ENCODE measurements around the gene ZNG1B. TPM values are rescaled to one million over a fixed set of nuclear protein-coding genes. Genes with fewer than 3 reads are reported as not detected.
"Not testable (repeated sequence)": the region's sequence is repeated elsewhere in the genome, so short reads cannot be mapped to it uniquely, and the experiment has no call there.

Gene ZNG1B
- total and polyA plus RNA-seq, 2 of the 13 experiments (the other 11 are each of a cell fraction or from before 2014, with no cell fraction given) = 33.8 to 72.2 TPM

DNA sequence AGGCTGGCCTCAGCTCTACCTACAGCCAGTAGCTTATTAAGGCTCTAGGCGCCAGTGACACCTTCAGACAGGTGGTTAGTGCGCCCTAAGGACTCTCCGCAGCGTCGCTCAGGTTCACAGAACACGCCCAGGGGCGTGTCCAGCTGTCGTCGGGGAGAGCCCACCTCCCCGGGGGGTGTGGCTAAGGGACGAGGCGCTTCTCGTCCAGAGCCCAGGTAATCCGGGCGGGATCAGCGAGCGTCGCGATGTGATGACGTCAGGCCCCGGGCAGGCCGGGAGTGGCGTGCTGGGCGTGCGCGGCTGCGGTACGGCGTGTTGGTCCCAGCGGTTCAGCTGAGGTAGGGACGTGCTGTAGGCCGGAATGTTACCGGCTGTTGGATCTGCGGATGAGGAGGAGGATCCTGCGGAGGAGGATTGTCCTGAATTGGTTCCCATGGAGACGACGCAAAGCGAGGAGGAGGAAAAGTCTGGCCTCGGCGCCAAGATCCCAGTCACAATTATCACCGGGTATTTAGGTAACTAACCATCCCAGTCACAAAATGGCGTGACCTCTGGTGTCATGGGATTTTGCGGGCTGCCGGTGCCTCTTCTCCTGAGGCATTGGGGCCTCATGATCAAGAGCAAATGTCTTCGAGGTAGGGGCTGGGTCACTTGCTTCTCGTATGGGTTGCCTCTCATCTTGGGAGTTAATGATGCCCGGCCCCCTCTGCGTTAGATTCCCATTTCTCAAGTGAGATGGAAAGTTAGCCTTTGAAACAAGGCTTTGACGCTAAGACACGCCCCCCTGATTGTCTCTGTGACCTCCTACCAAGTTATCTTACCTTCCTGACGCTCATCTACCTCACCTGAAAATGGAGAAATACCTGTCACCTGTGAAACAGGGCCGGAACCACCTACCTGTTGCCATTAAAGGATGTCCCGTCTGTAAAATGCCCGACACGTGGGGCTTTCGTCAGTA lies at the start of gene ZNG1B (continued):
- TF ChIP-seq ZFP90 (CRISPR knock-in tag; IDR thresholded peaks at IDR 0.05; ENCODE audit: borderline replicate concordance) (0 out of 2 replicates have a peak, but pooled peaks have one; percentile 40), HNRNPLL (IDR thresholded peaks at IDR 0.05; ENCODE audit: low read depth, low read length, poor library complexity, severe bottlenecking) (peak; percentile 57), TFAP4 (IDR thresholded peaks at IDR 0.05; ENCODE audit: borderline replicate concordance, low read depth) (peak; percentile 12; the same call in 1 of the 2 replicates), GABPA (CRISPR knock-in tag; IDR thresholded peaks at IDR 0.05; ENCODE audit: low read depth) (peak; percentile 34; the same call in 1 of the 2 replicates), RFX3 (CRISPR knock-in tag; IDR thresholded peaks at IDR 0.05) (peak; percentile 36; the same call in 1 of the 2 replicates), YEATS4 (CRISPR knock-in tag; IDR thresholded peaks at IDR 0.05; ENCODE audit: borderline replicate concordance) (0 out of 2 replicates have a peak, but pooled peaks have one; percentile 28), DMAP1 (CRISPR knock-in tag; IDR thresholded peaks at IDR 0.05) (peak; percentile 54; the same call in 1 of the 2 replicates), FOSL2 (CRISPR knock-in tag; IDR thresholded peaks at IDR 0.05) (peak; percentile 33; the same call in 1 of the 2 replicates), CREM (IDR thresholded peaks at IDR 0.05) (peak; percentile 74)
- TF ChIP-seq GABPA (IDR thresholded peaks at IDR 0.05; ENCODE audit: low read depth, low read length); CREM (CRISPR knock-in tag; IDR thresholded peaks at IDR 0.05): not testable (repeated sequence)
- TF ChIP-seq, protein P1, sequence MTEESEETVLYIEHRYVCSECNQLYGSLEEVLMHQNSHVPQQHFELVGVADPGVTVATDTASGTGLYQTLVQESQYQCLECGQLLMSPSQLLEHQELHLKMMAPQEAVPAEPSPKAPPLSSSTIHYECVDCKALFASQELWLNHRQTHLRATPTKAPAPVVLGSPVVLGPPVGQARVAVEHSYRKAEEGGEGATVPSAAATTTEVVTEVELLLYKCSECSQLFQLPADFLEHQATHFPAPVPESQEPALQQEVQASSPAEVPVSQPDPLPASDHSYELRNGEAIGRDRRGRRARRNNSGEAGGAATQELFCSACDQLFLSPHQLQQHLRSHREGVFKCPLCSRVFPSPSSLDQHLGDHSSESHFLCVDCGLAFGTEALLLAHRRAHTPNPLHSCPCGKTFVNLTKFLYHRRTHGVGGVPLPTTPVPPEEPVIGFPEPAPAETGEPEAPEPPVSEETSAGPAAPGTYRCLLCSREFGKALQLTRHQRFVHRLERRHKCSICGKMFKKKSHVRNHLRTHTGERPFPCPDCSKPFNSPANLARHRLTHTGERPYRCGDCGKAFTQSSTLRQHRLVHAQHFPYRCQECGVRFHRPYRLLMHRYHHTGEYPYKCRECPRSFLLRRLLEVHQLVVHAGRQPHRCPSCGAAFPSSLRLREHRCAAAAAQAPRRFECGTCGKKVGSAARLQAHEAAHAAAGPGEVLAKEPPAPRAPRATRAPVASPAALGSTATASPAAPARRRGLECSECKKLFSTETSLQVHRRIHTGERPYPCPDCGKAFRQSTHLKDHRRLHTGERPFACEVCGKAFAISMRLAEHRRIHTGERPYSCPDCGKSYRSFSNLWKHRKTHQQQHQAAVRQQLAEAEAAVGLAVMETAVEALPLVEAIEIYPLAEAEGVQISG (CRISPR knock-in tag; IDR thresholded peaks at IDR 0.05) = peak; percentile 31; the same call in 1 of the 2 replicates
